ENCODE measurements around the gene SLC35A4. TPM values are rescaled to one million over a fixed set of nuclear protein-coding genes. Genes with fewer than 3 reads are reported as not detected.
"Not testable (repeated sequence)": the region's sequence is repeated elsewhere in the genome, so short reads cannot be mapped to it uniquely, and the experiment has no call there.

SLC35A4 gene
- total and polyA plus RNA-seq, 7 experiments from 2014 or later = 40.4 to 142 (median 52.7) TPM

DNA sequence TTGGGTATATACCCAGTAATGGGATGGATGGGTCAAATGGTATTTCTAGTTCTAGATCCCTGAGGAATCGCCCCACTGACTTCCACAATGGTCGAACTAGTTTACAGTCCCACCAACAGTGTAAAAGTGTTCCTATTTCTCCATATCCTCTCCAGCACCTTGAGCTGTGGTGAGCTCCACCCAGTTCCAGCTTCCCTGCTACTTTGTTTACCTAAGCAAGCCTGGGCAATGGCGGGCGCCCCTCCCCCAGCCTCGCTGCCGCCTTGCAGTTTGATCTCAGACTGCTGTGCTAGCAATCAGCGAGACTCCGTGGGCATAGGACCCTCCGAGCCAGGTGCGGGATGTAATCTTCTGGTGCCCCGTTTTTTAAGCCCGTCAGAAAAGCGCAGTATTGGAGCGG, 28.4 kb downstream of the SLC35A4 start:
- H3K4me1 ChIP-seq (ENCODE audit: control insufficient read depth in 2 of 2, insufficient read depth in 2 of 2, low read length in 2 of 2); H3K4me3 ChIP-seq (ENCODE audit: low read length); intact Hi-C loops (cut with micrococcal nuclease); H3K36me3 ChIP-seq (ENCODE audit: control insufficient read depth in 2 of 3, insufficient read depth in 3 of 3, low read length in 3 of 3); POLR2A ChIA-PET; H3K9me3 ChIP-seq (ENCODE audit: control insufficient read depth in 2 of 3, low read length in 3 of 3); H3K36me3 Mint-ChIP-seq; DNase-seq; H3K27me3 ChIP-seq (ENCODE audit: control insufficient read depth in 2 of 2, insufficient read depth in 2 of 2, low read length in 2 of 2); CTCF ChIA-PET; H3K9me3 Mint-ChIP-seq; H3K4me1 Mint-ChIP-seq; H3K27ac Mint-ChIP-seq; H3K27ac ChIP-seq (ENCODE audit: low read depth, low read length); ATAC-seq: not testable (repeated sequence)
- H3K27me3 Mint-ChIP-seq = peaks cover 0 to 10% (median 0%) of the 10 kb centered on the region in 5 donors
- peak overlapping the region in 2 of 10 donors; percentile 33 to 45 for H3K4me3 Mint-ChIP-seq

DNA sequence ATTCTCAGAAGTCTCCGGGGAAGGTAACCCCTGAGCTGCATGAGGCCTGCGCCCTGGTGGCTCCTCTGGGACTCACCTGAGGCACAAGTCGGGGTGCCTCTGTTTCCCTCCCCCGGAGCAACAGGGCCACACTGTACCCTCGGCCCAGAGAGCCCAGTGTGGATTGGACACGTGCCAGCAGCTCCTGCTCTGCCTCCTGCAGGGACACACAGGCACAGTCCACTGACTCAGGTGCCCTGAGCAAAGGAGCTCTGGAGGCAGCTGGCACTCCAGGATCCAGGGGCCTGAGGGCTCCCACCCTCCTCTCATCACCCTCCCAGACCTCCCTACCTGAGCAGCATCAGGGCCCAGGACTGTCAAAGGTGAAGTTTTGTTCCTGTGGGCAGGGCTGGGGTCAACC, 29.5 kb downstream of the SLC35A4 start:
- Histone ChIP-seq H3K27ac (ENCODE audit: low read depth, low read length) (no peak overlapping the region), H3K27me3 (ENCODE audit: control insufficient read depth in 2 of 2, insufficient read depth in 2 of 2, low read length in 2 of 2) (no peaks in the 10 kb centered on the region), H3K4me1 (ENCODE audit: control insufficient read depth in 2 of 2, insufficient read depth in 2 of 2, low read length in 2 of 2) (no peaks in the 10 kb centered on the region), H3K4me3 (ENCODE audit: low read length) (no peak overlapping the region), H3K36me3 (ENCODE audit: control insufficient read depth in 2 of 3, insufficient read depth in 3 of 3, low read length in 3 of 3) (no peaks in the 10 kb centered on the region), H3K9me3 (ENCODE audit: control insufficient read depth in 2 of 3, low read length in 3 of 3) (no peaks in the 10 kb centered on the region)
- ChIA-PET CTCF (no interaction called here), POLR2A (no interaction called here)
- Mint-ChIP-seq H3K4me3 (no peak overlapping the region), H3K9me3 (peaks cover 0 to 2% (median 0%) of the 10 kb centered on the region in 11 donors), H3K36me3 (no peaks in the 10 kb centered on the region), H3K4me1 (peaks cover 0 to 7% (median 0%) of the 10 kb centered on the region in 7 donors), H3K27me3 (peaks cover 0 to 6% (median 3%) of the 10 kb centered on the region in 5 donors), H3K27ac (no peak overlapping the region)
- ATAC-seq (no peak), DNase-seq (no peak)
- intact Hi-C loops (cut with micrococcal nuclease) = no loop called here

DNA sequence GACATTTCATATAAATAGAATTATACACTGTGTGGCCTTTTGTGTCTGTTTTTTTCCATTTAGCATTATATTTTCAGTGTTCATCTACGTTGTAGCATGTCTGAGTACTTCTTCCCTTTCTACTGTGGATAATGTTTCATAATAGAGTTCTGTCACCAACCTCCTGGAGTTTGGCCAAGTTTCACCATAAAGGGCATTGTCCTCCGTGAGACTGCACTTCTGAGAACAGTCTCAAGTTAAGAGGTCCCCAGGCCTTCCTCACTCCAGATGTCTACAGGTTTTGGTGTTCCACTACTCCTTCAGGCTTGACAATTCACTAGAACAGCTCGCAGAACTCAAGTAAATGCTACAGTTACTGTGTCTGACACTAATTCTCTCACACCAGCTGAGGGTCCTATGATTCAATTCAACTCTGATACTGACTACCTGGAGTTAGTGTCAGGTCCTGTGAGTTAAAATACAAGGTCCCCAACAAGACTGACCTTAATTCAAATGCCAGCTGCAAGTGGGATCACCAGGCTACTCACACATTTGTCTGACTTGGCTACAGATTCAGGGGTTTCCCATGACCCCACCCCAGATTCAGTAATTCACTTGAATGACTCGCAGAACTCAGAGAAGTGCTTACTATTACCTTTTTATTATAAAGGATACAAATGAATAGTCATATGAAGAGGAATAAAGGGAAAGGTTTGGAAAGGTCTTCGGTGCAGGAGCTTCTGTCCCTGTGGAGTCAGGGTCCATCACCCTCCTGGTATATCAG, 31.1 kb downstream of the SLC35A4 start:
- H3K4me1 Mint-ChIP-seq = peaks cover 0 to 7% (median 0%) of the 10 kb centered on the region in 7 donors
- H3K9me3 ChIP-seq (ENCODE audit: control insufficient read depth in 2 of 3, low read length in 3 of 3) = no peaks in the 10 kb centered on the region
- no peaks in the 10 kb centered on the region for H3K27me3 ChIP-seq (ENCODE audit: control insufficient read depth in 2 of 2, insufficient read depth in 2 of 2, low read length in 2 of 2)
- no peak for DNase-seq
- no peaks in the 10 kb centered on the region for H3K36me3 ChIP-seq (ENCODE audit: control insufficient read depth in 2 of 3, insufficient read depth in 3 of 3, low read length in 3 of 3)
- no peak overlapping the region for H3K4me3 Mint-ChIP-seq
- no peak overlapping the region for H3K27ac Mint-ChIP-seq
- H3K36me3 Mint-ChIP-seq = no peaks in the 10 kb centered on the region
- intact Hi-C loops (cut with micrococcal nuclease) = no loop called here
- peaks cover 0 to 6% (median 3%) of the 10 kb centered on the region in 5 donors for H3K27me3 Mint-ChIP-seq
- peak; percentile 72 for ATAC-seq
- no peaks in the 10 kb centered on the region for H3K4me1 ChIP-seq (ENCODE audit: control insufficient read depth in 2 of 2, insufficient read depth in 2 of 2, low read length in 2 of 2)
- H3K27ac ChIP-seq (ENCODE audit: low read depth, low read length) = no peak overlapping the region
- H3K4me3 ChIP-seq (ENCODE audit: low read length) = no peak overlapping the region
- ChIA-PET CTCF (no interaction called here), POLR2A (interaction anchor here (1.5 kb wide), 1 partner anchor 27 kb away, joined by 3 read pairs; no protein-coding TSS in a partner anchor)
- peaks cover 0 to 2% (median 0%) of the 10 kb centered on the region in 11 donors for H3K9me3 Mint-ChIP-seq

DNA sequence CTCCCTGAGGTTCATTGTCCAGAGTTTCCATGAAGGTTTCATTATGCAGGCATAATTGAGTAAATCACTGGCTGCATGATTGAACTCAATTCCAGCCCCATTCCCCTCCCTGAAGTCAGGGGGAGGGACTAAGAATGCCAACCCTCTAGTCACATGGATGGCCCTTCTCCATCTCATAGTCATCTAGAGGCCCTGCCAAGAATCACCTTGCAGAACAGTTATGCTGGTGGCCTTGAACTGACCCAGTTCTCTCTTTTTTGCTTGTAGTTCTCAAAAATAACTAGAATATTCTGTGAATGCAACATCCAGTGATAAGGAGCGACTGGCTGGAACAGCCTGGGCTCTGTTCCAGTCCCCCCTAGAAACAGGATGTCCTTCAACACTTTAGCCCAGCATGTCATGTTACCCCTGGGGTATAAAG, 31.7 kb downstream of the SLC35A4 start:
- Histone ChIP-seq H3K36me3 (ENCODE audit: control insufficient read depth in 2 of 3, insufficient read depth in 3 of 3, low read length in 3 of 3) (no peaks in the 10 kb centered on the region), H3K27ac (ENCODE audit: low read depth, low read length) (no peak overlapping the region), H3K9me3 (ENCODE audit: control insufficient read depth in 2 of 3, low read length in 3 of 3) (no peaks in the 10 kb centered on the region), H3K27me3 (ENCODE audit: control insufficient read depth in 2 of 2, insufficient read depth in 2 of 2, low read length in 2 of 2) (no peaks in the 10 kb centered on the region), H3K4me3 (ENCODE audit: low read length) (no peak overlapping the region), H3K4me1 (ENCODE audit: control insufficient read depth in 2 of 2, insufficient read depth in 2 of 2, low read length in 2 of 2) (no peaks in the 10 kb centered on the region)
- no peak overlapping the region for H3K27ac Mint-ChIP-seq
- ChIA-PET POLR2A (interaction anchor here (1.5 kb wide), 1 partner anchor 26 kb away, joined by 3 read pairs; no protein-coding TSS in a partner anchor), CTCF (no interaction called here)
- intact Hi-C loops (cut with micrococcal nuclease) = no loop called here
- H3K9me3 Mint-ChIP-seq = peaks cover 0 to 2% (median 0%) of the 10 kb centered on the region in 11 donors
- H3K4me3 Mint-ChIP-seq = no peak overlapping the region
- H3K27me3 Mint-ChIP-seq = peaks cover 0 to 6% (median 3%) of the 10 kb centered on the region in 5 donors
- H3K4me1 Mint-ChIP-seq = peaks cover 0 to 4% (median 0%) of the 10 kb centered on the region in 7 donors
- ATAC-seq = no peak
- no peak for DNase-seq
- H3K36me3 Mint-ChIP-seq = no peaks in the 10 kb centered on the region

DNA sequence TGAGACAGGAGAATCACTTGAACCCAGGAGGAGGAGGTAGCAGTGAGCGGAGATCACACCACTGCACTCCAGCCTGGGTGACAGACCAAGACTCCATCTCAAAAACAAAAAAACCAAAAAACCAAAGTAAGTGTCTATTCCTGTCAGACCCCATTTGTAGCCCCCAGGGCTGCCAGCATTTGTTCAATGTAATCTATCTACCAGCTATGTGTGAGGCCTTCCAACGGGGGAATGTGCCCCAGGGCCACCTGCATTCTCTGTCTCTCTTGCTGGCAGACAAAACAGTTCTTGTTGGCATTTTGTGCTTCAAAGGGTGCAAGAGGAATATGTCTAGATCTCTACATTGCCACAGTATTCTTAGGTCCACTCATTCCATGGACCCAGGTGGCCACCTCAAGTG, 34.2 kb downstream of the SLC35A4 start:
- intact Hi-C loops (cut with micrococcal nuclease) = no loop called here
- no peak overlapping the region for H3K4me3 ChIP-seq (ENCODE audit: low read length)
- H3K27me3 Mint-ChIP-seq = peaks cover 0 to 6% (median 3%) of the 10 kb centered on the region in 5 donors
- peaks cover 0 to 4% (median 0%) of the 10 kb centered on the region in 7 donors for H3K4me1 Mint-ChIP-seq
- peaks cover 0 to 1% (median 0%) of the 10 kb centered on the region in 11 donors for H3K9me3 Mint-ChIP-seq
- ATAC-seq (no peak), DNase-seq (no peak)
- CTCF ChIA-PET = no interaction called here
- no peaks in the 10 kb centered on the region for H3K36me3 ChIP-seq (ENCODE audit: control insufficient read depth in 2 of 3, insufficient read depth in 3 of 3, low read length in 3 of 3)
- POLR2A ChIA-PET = no interaction called here
- no peaks in the 10 kb centered on the region for H3K36me3 Mint-ChIP-seq
- H3K27ac ChIP-seq (ENCODE audit: low read depth, low read length) = no peak overlapping the region
- H3K27me3 ChIP-seq (ENCODE audit: control insufficient read depth in 2 of 2, insufficient read depth in 2 of 2, low read length in 2 of 2) = no peaks in the 10 kb centered on the region
- H3K4me3 Mint-ChIP-seq = no peak overlapping the region
- H3K9me3 ChIP-seq (ENCODE audit: control insufficient read depth in 2 of 3, low read length in 3 of 3) = no peaks in the 10 kb centered on the region
- H3K27ac Mint-ChIP-seq = no peak overlapping the region
- no peaks in the 10 kb centered on the region for H3K4me1 ChIP-seq (ENCODE audit: control insufficient read depth in 2 of 2, insufficient read depth in 2 of 2, low read length in 2 of 2)

DNA sequence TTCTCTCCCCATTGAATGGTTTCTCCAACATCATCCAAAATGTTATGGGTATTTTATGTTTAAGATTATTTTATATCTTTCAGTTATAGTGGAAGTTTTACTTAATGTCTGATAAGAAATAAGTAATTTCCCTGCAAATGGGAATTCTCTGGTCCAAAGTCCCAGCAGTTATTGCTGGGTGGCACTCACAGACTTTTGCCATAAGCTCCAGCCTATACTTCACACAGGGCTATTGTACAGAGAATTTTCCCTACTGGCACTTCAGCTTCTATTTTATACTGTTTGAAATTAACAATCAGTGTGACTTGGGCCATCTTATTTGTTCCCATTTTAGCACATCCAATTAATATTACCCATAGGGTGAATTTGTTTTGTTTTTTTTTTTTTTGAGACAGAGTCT, 35.5 kb downstream of the SLC35A4 start:
- ChIA-PET POLR2A (no interaction called here), CTCF (interaction anchor here (0.8 kb wide), 1 partner anchor 40 kb away, joined by 3 read pairs; no protein-coding TSS in a partner anchor)
- DNase-seq (no peak), ATAC-seq (no peak)
- H3K27ac Mint-ChIP-seq = no peak overlapping the region
- H3K4me3 Mint-ChIP-seq = no peak overlapping the region
- H3K9me3 Mint-ChIP-seq = peaks cover 0 to 1% (median 0%) of the 10 kb centered on the region in 11 donors
- no peaks in the 10 kb centered on the region for H3K36me3 ChIP-seq (ENCODE audit: control insufficient read depth in 2 of 3, insufficient read depth in 3 of 3, low read length in 3 of 3)
- no peaks in the 10 kb centered on the region for H3K4me1 ChIP-seq (ENCODE audit: control insufficient read depth in 2 of 2, insufficient read depth in 2 of 2, low read length in 2 of 2)
- H3K27ac ChIP-seq (ENCODE audit: low read depth, low read length) = no peak overlapping the region
- H3K4me3 ChIP-seq (ENCODE audit: low read length) = no peak overlapping the region
- H3K27me3 ChIP-seq (ENCODE audit: control insufficient read depth in 2 of 2, insufficient read depth in 2 of 2, low read length in 2 of 2) = no peaks in the 10 kb centered on the region
- H3K36me3 Mint-ChIP-seq = no peaks in the 10 kb centered on the region
- H3K27me3 Mint-ChIP-seq = peaks cover 0 to 10% (median 2%) of the 10 kb centered on the region in 5 donors
- intact Hi-C loops (cut with micrococcal nuclease) = no loop called here
- H3K9me3 ChIP-seq (ENCODE audit: control insufficient read depth in 2 of 3, low read length in 3 of 3) = no peaks in the 10 kb centered on the region
- peaks cover 0 to 4% (median 0%) of the 10 kb centered on the region in 7 donors for H3K4me1 Mint-ChIP-seq

DNA sequence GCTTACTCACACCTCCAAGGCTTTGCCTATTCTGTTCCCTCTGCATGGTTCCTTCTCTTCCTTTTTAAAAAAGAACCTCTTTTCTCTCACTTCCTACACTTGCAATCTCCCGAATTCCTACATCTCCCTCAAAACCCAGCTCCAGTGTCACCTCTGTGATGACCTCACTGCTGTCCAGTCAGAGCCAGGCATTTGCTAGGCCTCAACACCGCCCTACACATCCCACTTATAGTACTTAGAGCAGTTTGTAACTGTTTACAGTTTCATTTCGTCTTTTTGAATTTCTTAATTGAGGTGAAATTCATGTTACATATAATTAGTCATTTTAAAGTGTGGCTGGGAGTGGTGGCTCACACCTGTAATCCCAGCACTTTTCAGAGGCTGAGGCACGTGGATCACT, 37.5 kb downstream of the SLC35A4 start:
- Mint-ChIP-seq H3K9me3 (peaks cover 0 to 1% (median 0%) of the 10 kb centered on the region in 11 donors), H3K27ac (no peak overlapping the region), H3K27me3 (peaks cover 0 to 12% (median 0%) of the 10 kb centered on the region in 5 donors), H3K4me1 (no peaks in the 10 kb centered on the region), H3K36me3 (no peaks in the 10 kb centered on the region), H3K4me3 (no peak overlapping the region)
- H3K9me3 ChIP-seq (ENCODE audit: control insufficient read depth in 2 of 3, low read length in 3 of 3) = no peaks in the 10 kb centered on the region
- ATAC-seq (peak; percentile 45), DNase-seq (no peak)
- ChIA-PET POLR2A (no interaction called here), CTCF (no interaction called here)
- H3K4me3 ChIP-seq (ENCODE audit: low read length) = no peak overlapping the region
- H3K27me3 ChIP-seq (ENCODE audit: control insufficient read depth in 2 of 2, insufficient read depth in 2 of 2, low read length in 2 of 2) = no peaks in the 10 kb centered on the region
- no peak overlapping the region for H3K27ac ChIP-seq (ENCODE audit: low read depth, low read length)
- no peaks in the 10 kb centered on the region for H3K36me3 ChIP-seq (ENCODE audit: control insufficient read depth in 2 of 3, insufficient read depth in 3 of 3, low read length in 3 of 3)
- intact Hi-C loops (cut with micrococcal nuclease) = no loop called here
- H3K4me1 ChIP-seq (ENCODE audit: control insufficient read depth in 2 of 2, insufficient read depth in 2 of 2, low read length in 2 of 2) = no peaks in the 10 kb centered on the region
